Panc1 (cell line): ENCODE measurements around the gene VCPKMT.

ENCODE experiments used
- CTCF ChIP-seq: fragments of 450-650 bp; IDR thresholded peaks from 2 replicates; pipeline ENCODE4 v1.5.1; 2017; ENCODE audit warnings: mild to moderate bottlenecking
- POLR2AphosphoS5 ChIP-seq: IDR thresholded peaks from 2 replicates; pipeline ENCODE4 v1.6.1; 2012; ENCODE audit warnings: mild to moderate bottlenecking, low read depth, low read length, moderate library complexity
- REST ChIP-seq, 2 experiments: IDR thresholded peaks; 2 replicates each; pipeline ENCODE4 v1.6.1; 2011 to 2012; ENCODE audit warnings: low read depth in 2 of 2, control low read depth in 1 of 2, low read length in 1 of 2, mild to moderate bottlenecking in 1 of 2, moderate library complexity in 1 of 2; ENCODE audit not compliant: insufficient read depth in 1 of 2
- SIN3A ChIP-seq: IDR thresholded peaks from 2 replicates; pipeline ENCODE4 v1.6.1; 2012; ENCODE audit warnings: low read depth, mild to moderate bottlenecking, low read length, moderate library complexity, borderline replicate concordance; ENCODE audit not compliant: insufficient read depth

DNA sequence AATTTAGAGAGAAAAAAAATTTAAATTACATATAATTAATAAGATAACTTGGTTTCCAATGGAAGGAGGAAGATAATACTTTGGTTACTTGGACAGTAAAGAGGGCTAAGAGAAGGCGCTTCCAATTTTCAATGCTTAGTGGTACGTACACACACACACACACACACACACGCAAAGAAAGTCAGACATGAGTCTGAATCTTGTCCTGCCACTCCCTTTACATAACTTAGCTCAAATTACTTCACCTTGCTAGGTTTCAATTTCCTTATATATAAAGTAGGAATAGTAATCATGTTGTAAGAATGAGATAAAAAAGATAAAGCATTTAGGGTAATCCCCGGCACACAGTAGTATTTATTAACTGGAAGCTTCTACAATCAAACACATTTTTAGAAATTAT lies 39.7 kb upstream of the VCPKMT start:
- TF ChIP-seq CTCF (no peak), POLR2AphosphoS5 (no peak), REST (IDR thresholded peaks at IDR 0.05; ENCODE audit: insufficient read depth in 1 of 2, low read depth in 2 of 2, low read length in 1 of 2) (no peak), SIN3A (no peak)
